CD14-positive monocyte (primary cell): ENCODE results near the gene CLOCK. TPM values are rescaled to one million over a fixed set of nuclear protein-coding genes. Genes with fewer than 3 reads are reported as not detected.

ENCODE experiments used
- DNase-seq, 3 donors: peaks; one replicate each; pipeline ENCODE4 v3.0.0-alpha.2; 2011 to 2022
- H2AFZ ChIP-seq: 2 replicates; pipeline ENCODE4 v1.6.0; 2012; ENCODE audit warnings: mild to moderate bottlenecking, low read depth, low read length, inconsistent platforms; ENCODE audit not compliant: insufficient read depth, poor library complexity, severe bottlenecking
- H3K27ac ChIP-seq, 2 donors: 1 replicate in 1 of 2; 2 replicates in 1 of 2; pipeline ENCODE4 v1.5.1; 2012 to 2013; ENCODE audit warnings: low read length in 2 of 2, control low read depth in 1 of 2, inconsistent platforms in 1 of 2, low read depth in 1 of 2, mild to moderate bottlenecking in 1 of 2
- H3K27me3 ChIP-seq, 2 donors: one replicate each; pipeline versions ENCODE4 v1.6.0 to v1.6.1; 2011 to 2013; ENCODE audit warnings: low read length in 2 of 2; ENCODE audit not compliant: control insufficient read depth in 2 of 2, insufficient read depth in 2 of 2
- H3K36me3 ChIP-seq, 2 donors: replicated peaks in 1 of 2; 1 replicate in 1 of 2; 2 replicates in 1 of 2; pipeline versions ENCODE4 v1.5.1 to v1.6.1; 2012 to 2013; ENCODE audit warnings: low read length in 2 of 2, control low read depth in 1 of 2, inconsistent platforms in 1 of 2, mild to moderate bottlenecking in 1 of 2; ENCODE audit not compliant: insufficient read depth in 2 of 2, control insufficient read depth in 1 of 2
- H3K4me1 ChIP-seq, 2 donors: 1 replicate in 1 of 2; 2 replicates in 1 of 2; pipeline versions ENCODE4 v1.5.1 to v1.6.1; 2012 to 2013; ENCODE audit warnings: low read length in 2 of 2, control low read depth in 1 of 2, inconsistent platforms in 1 of 2, mild to moderate bottlenecking in 1 of 2, moderate library complexity in 1 of 2; ENCODE audit not compliant: insufficient read depth in 2 of 2, control insufficient read depth in 1 of 2
- H3K4me2 ChIP-seq: replicated peaks from 2 replicates; pipeline ENCODE3; 2012; ENCODE audit warnings: low read length, moderate library complexity, mild to moderate bottlenecking; ENCODE audit not compliant: poor library complexity, severe bottlenecking; ENCODE audit errors: extremely low read depth
- H3K4me3 ChIP-seq, 3 experiments: fragments of 200-600 bp in 1 of 3; sonication (generic) in 1 of 3; replicated peaks in 1 of 3; 1 replicate in 2 of 3; 2 replicates in 1 of 3; pipeline ENCODE4 v1.5.1; 2011 to 2013; ENCODE audit warnings: low read length in 3 of 3, mild to moderate bottlenecking in 3 of 3, control low read depth in 2 of 3, low read depth in 2 of 3, inconsistent platforms in 1 of 3, moderate library complexity in 1 of 3
- H3K79me2 ChIP-seq: 2 replicates; pipeline ENCODE4 v1.6.0; 2012; ENCODE audit warnings: mild to moderate bottlenecking, control low read depth, inconsistent platforms, low read length, moderate library complexity; ENCODE audit not compliant: insufficient read depth
- H3K9ac ChIP-seq: 2 replicates; pipeline ENCODE4 v1.6.0; 2017; ENCODE audit warnings: low read length, mild to moderate bottlenecking; ENCODE audit not compliant: insufficient read depth, poor library complexity, severe bottlenecking
- H3K9me3 ChIP-seq, 2 donors: replicated peaks in 1 of 2; 1 replicate in 1 of 2; 2 replicates in 1 of 2; pipeline versions ENCODE4 v1.5.1 to v1.6.1; 2012 to 2013; ENCODE audit warnings: low read length in 2 of 2, control low read depth in 1 of 2; ENCODE audit not compliant: control insufficient read depth in 1 of 2, insufficient read depth in 1 of 2
- H4K20me1 ChIP-seq: 2 replicates; pipeline ENCODE4 v1.6.0; 2012; ENCODE audit warnings: mild to moderate bottlenecking, low read length, control low read depth, moderate library complexity; ENCODE audit not compliant: insufficient read depth
- H3K27ac Mint-ChIP-seq, 7 donors: one replicate each; pipeline ENCODE4 v1.8.0; 2020; ENCODE audit warnings: mild to moderate bottlenecking in 7 of 7, mixed read lengths in 7 of 7, moderate library complexity in 6 of 7, inconsistent platforms in 2 of 7
- H3K27me3 Mint-ChIP-seq, 3 donors: one replicate each; pipeline ENCODE4 v1.8.0; 2021 to 2022; ENCODE audit warnings: low read depth in 3 of 3, mild to moderate bottlenecking in 3 of 3, mixed read lengths in 3 of 3, moderate library complexity in 3 of 3, inconsistent platforms in 1 of 3
- H3K36me3 Mint-ChIP-seq, 2 donors: one replicate each; pipeline ENCODE4 v1.8.0; 2020; ENCODE audit warnings: mixed read lengths in 2 of 2, inconsistent platforms in 1 of 2, mild to moderate bottlenecking in 1 of 2
- H3K4me1 Mint-ChIP-seq: one replicate; pipeline ENCODE4 v1.8.0; 2020; ENCODE audit warnings: mild to moderate bottlenecking, mixed read lengths
- H3K4me3 Mint-ChIP-seq, 2 donors: one replicate each; pipeline ENCODE4 v1.8.0; 2020; ENCODE audit warnings: mild to moderate bottlenecking in 2 of 2, mixed read lengths in 2 of 2, moderate library complexity in 1 of 2
- H3K9me3 Mint-ChIP-seq, 7 donors: one replicate each; pipeline ENCODE4 v1.8.0; 2020 to 2022; ENCODE audit warnings: mixed read lengths in 7 of 7, mild to moderate bottlenecking in 6 of 7, moderate library complexity in 6 of 7, inconsistent platforms in 2 of 7
- WGBS: methylation state at CpG from one replicate; pipeline ENCODE4 v1.1.5; 2013; ENCODE audit warnings: missing lambda C conversion rate; ENCODE audit not compliant: insufficient coverage; 5-methylcytosine and 5-hydroxymethylcytosine counted together
- intact Hi-C, 2 donors: fragments of 100-400 bp; cut with micrococcal nuclease; formaldehyde crosslinking; loops; one replicate each; pipeline versions ENCODE4 v1.15.0 to v1.15.1; 2023
- polyA plus RNA-seq, 3 donors: library from polyadenylated mRNA; depleted of rRNA in 1 of 3; unstranded in 2 of 3; stranded (reverse) in 1 of 3; fragments of 300-500 nt in 2 of 3; fragments of >200 nt in 1 of 3; fragmentation: Illumina TruSeq in 2 of 3; gene quantifications; 1 replicate in 2 of 3; 2 replicates in 1 of 3; pipeline ENCODE4 v1.2.3, GENCODE V29; 2012 to 2021
- TF ChIP-seq, protein P1 (sequence below): fragments of 200-600 bp; IDR thresholded peaks from one replicate; pipeline ENCODE4 v1.8.0; 2022; ENCODE audit warnings: antibody characterized with exemption, mild to moderate bottlenecking

Gene CLOCK
- polyA plus RNA-seq, 3 donors, result 1.9 to 3.7 (median 2.9) TPM

GRCh38 chr4:55458611-55459010 is 88.1 kb downstream of the CLOCK start:
- Histone ChIP-seq H3K4me2 (no peak overlapping the region), H3K4me1 (no peaks in the 10 kb centered on the region)
- no CpG with 5 or more reads among the region's 2 CpGs for WGBS

DNA sequence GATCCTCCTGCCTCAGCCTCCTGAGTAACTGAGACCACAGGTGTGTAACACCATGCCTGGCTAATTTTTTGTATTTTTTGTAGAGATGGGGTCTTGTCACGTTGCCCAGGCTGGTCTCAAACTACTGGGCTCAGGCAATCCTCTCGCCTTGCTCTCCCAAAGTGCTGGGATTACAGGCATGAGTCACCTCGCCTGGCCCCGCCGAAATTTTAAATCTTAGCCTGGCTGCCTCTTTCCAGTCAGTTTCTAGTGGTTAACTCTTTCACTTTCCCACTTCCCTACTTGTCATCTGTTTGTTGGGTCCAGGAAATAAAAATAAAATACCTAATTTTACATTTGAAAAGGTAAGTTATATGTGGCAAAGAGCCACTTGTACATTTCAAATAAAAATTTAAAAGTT is 88.5 kb downstream of the CLOCK start:
- DNase-seq, result no peak
- TF ChIP-seq, protein P1, sequence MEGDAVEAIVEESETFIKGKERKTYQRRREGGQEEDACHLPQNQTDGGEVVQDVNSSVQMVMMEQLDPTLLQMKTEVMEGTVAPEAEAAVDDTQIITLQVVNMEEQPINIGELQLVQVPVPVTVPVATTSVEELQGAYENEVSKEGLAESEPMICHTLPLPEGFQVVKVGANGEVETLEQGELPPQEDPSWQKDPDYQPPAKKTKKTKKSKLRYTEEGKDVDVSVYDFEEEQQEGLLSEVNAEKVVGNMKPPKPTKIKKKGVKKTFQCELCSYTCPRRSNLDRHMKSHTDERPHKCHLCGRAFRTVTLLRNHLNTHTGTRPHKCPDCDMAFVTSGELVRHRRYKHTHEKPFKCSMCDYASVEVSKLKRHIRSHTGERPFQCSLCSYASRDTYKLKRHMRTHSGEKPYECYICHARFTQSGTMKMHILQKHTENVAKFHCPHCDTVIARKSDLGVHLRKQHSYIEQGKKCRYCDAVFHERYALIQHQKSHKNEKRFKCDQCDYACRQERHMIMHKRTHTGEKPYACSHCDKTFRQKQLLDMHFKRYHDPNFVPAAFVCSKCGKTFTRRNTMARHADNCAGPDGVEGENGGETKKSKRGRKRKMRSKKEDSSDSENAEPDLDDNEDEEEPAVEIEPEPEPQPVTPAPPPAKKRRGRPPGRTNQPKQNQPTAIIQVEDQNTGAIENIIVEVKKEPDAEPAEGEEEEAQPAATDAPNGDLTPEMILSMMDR, result no peak
- Histone ChIP-seq H3K9ac (no peak overlapping the region), H3K36me3 (peaks cover 10 to 51% of the 10 kb centered on the region in 2 donors), H3K4me3 (no peak overlapping the region), H2AFZ (no peak overlapping the region), H3K27ac (no peak overlapping the region), H4K20me1 (no peaks in the 10 kb centered on the region), H3K79me2 (no peaks in the 10 kb centered on the region), H3K4me1 (no peaks in the 10 kb centered on the region), H3K9me3 (no peaks in the 10 kb centered on the region), H3K4me2 (no peak overlapping the region), H3K27me3 (no peaks in the 10 kb centered on the region)
- WGBS, result no CpG with 5 or more reads among the region's 5 CpGs
- Mint-ChIP-seq H3K27me3 (no peaks in the 10 kb centered on the region), H3K4me1 (no peaks in the 10 kb centered on the region), H3K27ac (no peak overlapping the region), H3K9me3 (no peaks in the 10 kb centered on the region), H3K36me3 (peaks cover 25 to 32% of the 10 kb centered on the region in 2 donors), H3K4me3 (no peak overlapping the region)
- intact Hi-C loops, result no loop called here

More at GRCh38 chr4:55458611-55459010, 88.1 kb downstream of the CLOCK start:
- H3K4me3 ChIP-seq, result no peak overlapping the region
- Mint-ChIP-seq H3K27ac (no peak overlapping the region), H3K27me3 (no peaks in the 10 kb centered on the region), H3K4me1 (no peaks in the 10 kb centered on the region), H3K9me3 (no peaks in the 10 kb centered on the region), H3K36me3 (peaks cover 25 to 32% of the 10 kb centered on the region in 2 donors), H3K4me3 (no peak overlapping the region)
- H3K9me3 ChIP-seq, result no peaks in the 10 kb centered on the region
- H3K36me3 ChIP-seq, result peaks cover 10 to 51% of the 10 kb centered on the region in 2 donors
- no peak overlapping the region for H3K27ac ChIP-seq
- H2AFZ ChIP-seq, result no peak overlapping the region
- no peaks in the 10 kb centered on the region for H3K79me2 ChIP-seq
- DNase-seq, result no peak
- H3K27me3 ChIP-seq, result no peaks in the 10 kb centered on the region
- H3K9ac ChIP-seq, result no peak overlapping the region
- TF ChIP-seq, protein P1, result no peak
- intact Hi-C loops, result no loop called here
- H4K20me1 ChIP-seq, result no peaks in the 10 kb centered on the region
